Measurements from ENCODE around the gene APOE. TPM values are rescaled to one million over a fixed set of nuclear protein-coding genes. Genes with fewer than 3 reads are reported as not detected.
"Not testable (repeated sequence)": the region's sequence is repeated elsewhere in the genome, so short reads cannot be mapped to it uniquely, and the experiment has no call there.

APOE gene
- total RNA-seq, 4 donors from 2014 or later = 248 to 920 (median 429) TPM

- no peak for ATAC-seq (ENCODE audit: low FRiP score)
- no peak for TF ChIP-seq CTCF (IDR thresholded peaks at IDR 0.05)
- DNase-seq (ENCODE audit: low spot score) = no peak
Observed at GRCh38 chr19:44876930-44877535, 28.6 kb upstream of the APOE start.

- no peak for TF ChIP-seq CTCF (IDR thresholded peaks at IDR 0.05)
- ATAC-seq (ENCODE audit: low FRiP score) = no peak
- no peak for DNase-seq (ENCODE audit: low spot score)
Observed at GRCh38 chr19:44878120-44878865, 27.3 kb upstream of the APOE start.

- TF ChIP-seq CTCF (IDR thresholded peaks at IDR 0.05) = no peak
- ATAC-seq (ENCODE audit: low FRiP score) = no peak
- DNase-seq (ENCODE audit: low spot score) = no peak
Observed at GRCh38 chr19:44879309-44880065, 26.1 kb upstream of the APOE start.

- TF ChIP-seq CTCF (IDR thresholded peaks at IDR 0.05) = no peak
- ATAC-seq (ENCODE audit: low FRiP score) = no peak
- DNase-seq (ENCODE audit: low spot score) = no peak
Observed at GRCh38 chr19:44882063-44882462, 23.5 kb upstream of the APOE start.

GRCh38 chr19:44882619-44883397 lies 22.8 kb upstream of the APOE start:
- not testable (repeated sequence) for ATAC-seq (ENCODE audit: low FRiP score); DNase-seq (ENCODE audit: low spot score)

- TF ChIP-seq CTCF (IDR thresholded peaks at IDR 0.05) = no peak
- no peak for ATAC-seq (ENCODE audit: low FRiP score)
- DNase-seq (ENCODE audit: low spot score) = no peak
Observed at GRCh38 chr19:44883922-44884321, 21.7 kb upstream of the APOE start.

- ATAC-seq (ENCODE audit: low FRiP score) (no peak), DNase-seq (ENCODE audit: low spot score) (no peak)
- TF ChIP-seq CTCF (IDR thresholded peaks at IDR 0.05) = no peak
Observed at GRCh38 chr19:44884566-44884965, 21.0 kb upstream of the APOE start.

Measured in omental fat pad (tissue), 4 donors.